Liver (tissue), 9 donors: ENCODE results near the gene ZDHHC9. TPM values are rescaled to one million over a fixed set of nuclear protein-coding genes. Genes with fewer than 3 reads are reported as not detected.

Experiments
- DNase-seq: peaks from one replicate; pipeline ENCODE4 v3.0.0-alpha.2; 2017; ENCODE audit warnings: low spot score
- H3K27ac ChIP-seq, 2 donors: one replicate each; pipeline ENCODE4 v1.7.0; 2013; ENCODE audit warnings: inconsistent platforms in 2 of 2, low read length in 2 of 2, control low read depth in 1 of 2, low read depth in 1 of 2, mild to moderate bottlenecking in 1 of 2
- H3K27me3 ChIP-seq, 4 donors: one replicate each; pipeline versions ENCODE4 v1.6.1 to v1.7.0; 2013; ENCODE audit warnings: low read length in 3 of 4, inconsistent platforms in 1 of 4, mild to moderate bottlenecking in 1 of 4, moderate library complexity in 1 of 4; ENCODE audit not compliant: control insufficient read depth in 4 of 4, insufficient read depth in 4 of 4
- H3K36me3 ChIP-seq, 4 donors: one replicate each; pipeline versions ENCODE4 v1.6.1 to v1.7.0; 2013; ENCODE audit warnings: low read length in 3 of 4, mild to moderate bottlenecking in 3 of 4, low read depth in 1 of 4, moderate library complexity in 1 of 4; ENCODE audit not compliant: control insufficient read depth in 4 of 4, insufficient read depth in 3 of 4
- H3K4me1 ChIP-seq, 4 donors: one replicate each; pipeline versions ENCODE4 v1.6.1 to v1.7.0; 2013; ENCODE audit warnings: low read length in 3 of 4, mild to moderate bottlenecking in 3 of 4, moderate library complexity in 1 of 4; ENCODE audit not compliant: control insufficient read depth in 4 of 4, insufficient read depth in 4 of 4
- H3K4me3 ChIP-seq, 3 donors: one replicate each; pipeline versions ENCODE4 v1.6.1 to v1.7.0; 2013; ENCODE audit warnings: low read length in 3 of 3, control low read depth in 1 of 3, low read depth in 1 of 3, mild to moderate bottlenecking in 1 of 3
- H3K9ac ChIP-seq, 2 donors: one replicate each; pipeline ENCODE4 v1.7.0; 2013; ENCODE audit warnings: low read length in 2 of 2, mild to moderate bottlenecking in 2 of 2, moderate library complexity in 2 of 2, control low read depth in 1 of 2, low read depth in 1 of 2
- H3K9me3 ChIP-seq, 4 donors: one replicate each; pipeline versions ENCODE4 v1.6.1 to v1.7.0; 2013; ENCODE audit warnings: low read length in 3 of 4; ENCODE audit not compliant: control insufficient read depth in 4 of 4
- EGR1 ChIP-seq, 2 donors: IDR thresholded peaks; 2 replicates each; pipeline ENCODE4 v1.6.1; 2016 to 2018; ENCODE audit warnings: antibody characterized with exemption in 2 of 2, low read depth in 2 of 2
- FOXA1 ChIP-seq: IDR thresholded peaks from 2 replicates; pipeline ENCODE4 v1.6.1; 2016; ENCODE audit warnings: antibody characterized with exemption
- FOXA2 ChIP-seq: IDR thresholded peaks from 2 replicates; pipeline ENCODE4 v1.6.1; 2016; ENCODE audit warnings: antibody characterized with exemption
- GABPA ChIP-seq, 2 donors: IDR thresholded peaks in 1 of 2; conservative IDR thresholded peaks in 1 of 2; 2 replicates each; pipeline ENCODE4 v1.6.1; 2016; ENCODE audit warnings: antibody characterized with exemption in 2 of 2, mild to moderate bottlenecking in 1 of 2, moderate library complexity in 1 of 2
- HNF4A ChIP-seq, 2 donors: conservative IDR thresholded peaks; 2 replicates each; pipeline ENCODE4 v1.6.1; 2016; ENCODE audit warnings: antibody characterized with exemption in 2 of 2, mild to moderate bottlenecking in 2 of 2
- HNF4G ChIP-seq: IDR thresholded peaks from 2 replicates; pipeline ENCODE4 v1.6.1; 2016; ENCODE audit warnings: antibody characterized with exemption
- JUND ChIP-seq, 2 donors: IDR thresholded peaks; 2 replicates each; pipeline ENCODE4 v1.6.1; 2016; ENCODE audit warnings: antibody characterized with exemption in 2 of 2
- NR2F2 ChIP-seq: IDR thresholded peaks from 2 replicates; pipeline ENCODE4 v1.6.1; 2016; ENCODE audit warnings: antibody characterized with exemption
- RAD21 ChIP-seq, 2 donors: IDR thresholded peaks; 2 replicates each; pipeline ENCODE4 v1.6.1; 2016; ENCODE audit warnings: antibody characterized with exemption in 2 of 2, mild to moderate bottlenecking in 2 of 2
- RXRA ChIP-seq, 2 donors: IDR thresholded peaks; 2 replicates each; pipeline ENCODE4 v1.6.1; 2017 to 2018; ENCODE audit warnings: antibody characterized with exemption in 2 of 2, mild to moderate bottlenecking in 1 of 2
- SP1 ChIP-seq: IDR thresholded peaks from 2 replicates; pipeline ENCODE4 v1.6.1; 2018; ENCODE audit warnings: antibody characterized with exemption, mild to moderate bottlenecking
- TAF1 ChIP-seq: conservative IDR thresholded peaks from 2 replicates; pipeline ENCODE4 v1.6.1; 2016; ENCODE audit warnings: antibody characterized with exemption, mild to moderate bottlenecking
- YY1 ChIP-seq: IDR thresholded peaks from 2 replicates; pipeline ENCODE4 v1.6.1; 2016; ENCODE audit warnings: antibody characterized with exemption, mild to moderate bottlenecking
- WGBS: extraction: QIAGEN DNeasy Blood & Tissue Kit; methylation state at CpG from one replicate; pipeline ENCODE4 v1.1.7; 2013; 5-methylcytosine and 5-hydroxymethylcytosine counted together
- polyA plus RNA-seq, 2 donors: library from polyadenylated mRNA; stranded (reverse) in 1 of 2; unstranded in 1 of 2; fragments of 200-250 nt in 1 of 2; fragments of >200 nt in 1 of 2; fragmentation: Nextera tagmentation in 1 of 2; extraction: Ambion mirVana in 1 of 2; gene quantifications; one replicate each; pipeline versions ENCODE4 v1.2.1 to v1.2.3, GENCODE V29; 2013 to 2015
- total RNA-seq, 2 donors: library from RNA; depleted of rRNA; stranded (reverse); fragments of >200 nt; gene quantifications; one replicate each; pipeline ENCODE4 v1.2.3, GENCODE V29; 2014
- TF ChIP-seq, protein P1 (sequence below): fragments of 150-350 bp; IDR thresholded peaks from 2 replicates; pipeline ENCODE4 v1.5.1; 2017; ENCODE audit warnings: improper control_type of control experiment, low read depth, low read length; ENCODE audit not compliant: missing input control
- TF ChIP-seq, protein P2 (sequence below): IDR thresholded peaks from 2 replicates; pipeline ENCODE4 v1.6.1; 2016; ENCODE audit warnings: antibody characterized with exemption, mild to moderate bottlenecking
- TF ChIP-seq, protein P3 (sequence below): IDR thresholded peaks from 2 replicates; pipeline ENCODE4 v1.6.1; 2016; ENCODE audit warnings: antibody characterized with exemption
- TF ChIP-seq, protein P4 (sequence below): IDR thresholded peaks from 2 replicates; pipeline ENCODE4 v1.6.1; 2016; ENCODE audit warnings: antibody characterized with exemption
- TF ChIP-seq, protein P5 (sequence below): IDR thresholded peaks from 2 replicates; pipeline ENCODE4 v1.6.1; 2016; ENCODE audit warnings: antibody characterized with exemption
- donor health status: healthy.
- donor health status: healthy.
- donor health status: healthy.
- donor health status: healthy.
- donor health status: healthy.

Gene ZDHHC9
- total and polyA plus RNA-seq, 4 donors = 10.2 to 26.8 (median 24.3) TPM

DNA sequence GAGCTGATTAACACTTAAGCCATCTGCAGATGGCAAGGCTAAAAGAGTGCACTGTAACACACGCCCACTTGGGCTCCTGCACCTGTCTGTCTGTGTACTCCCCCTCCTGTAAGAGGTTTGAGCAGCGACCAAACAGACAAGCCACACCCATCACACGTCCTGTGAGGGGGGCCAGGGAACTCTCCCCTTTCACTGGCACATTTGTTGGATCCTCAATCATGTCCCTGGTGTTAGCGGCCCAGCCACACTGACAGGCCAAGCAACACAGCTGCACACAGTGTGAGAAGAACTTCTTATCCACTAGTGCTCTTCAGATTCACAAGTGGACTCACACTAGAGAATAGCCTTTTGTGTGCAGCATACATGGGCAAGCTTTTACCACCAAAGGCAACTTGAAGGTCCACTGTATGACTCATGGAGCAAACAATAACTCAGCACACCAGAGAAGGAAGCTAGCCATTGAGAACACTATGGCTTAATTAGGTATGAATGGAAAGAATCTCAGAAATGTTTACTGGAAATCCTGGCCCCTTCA is 33.2 kb upstream of the ZDHHC9 start (continued):
- TF ChIP-seq, protein P1, sequence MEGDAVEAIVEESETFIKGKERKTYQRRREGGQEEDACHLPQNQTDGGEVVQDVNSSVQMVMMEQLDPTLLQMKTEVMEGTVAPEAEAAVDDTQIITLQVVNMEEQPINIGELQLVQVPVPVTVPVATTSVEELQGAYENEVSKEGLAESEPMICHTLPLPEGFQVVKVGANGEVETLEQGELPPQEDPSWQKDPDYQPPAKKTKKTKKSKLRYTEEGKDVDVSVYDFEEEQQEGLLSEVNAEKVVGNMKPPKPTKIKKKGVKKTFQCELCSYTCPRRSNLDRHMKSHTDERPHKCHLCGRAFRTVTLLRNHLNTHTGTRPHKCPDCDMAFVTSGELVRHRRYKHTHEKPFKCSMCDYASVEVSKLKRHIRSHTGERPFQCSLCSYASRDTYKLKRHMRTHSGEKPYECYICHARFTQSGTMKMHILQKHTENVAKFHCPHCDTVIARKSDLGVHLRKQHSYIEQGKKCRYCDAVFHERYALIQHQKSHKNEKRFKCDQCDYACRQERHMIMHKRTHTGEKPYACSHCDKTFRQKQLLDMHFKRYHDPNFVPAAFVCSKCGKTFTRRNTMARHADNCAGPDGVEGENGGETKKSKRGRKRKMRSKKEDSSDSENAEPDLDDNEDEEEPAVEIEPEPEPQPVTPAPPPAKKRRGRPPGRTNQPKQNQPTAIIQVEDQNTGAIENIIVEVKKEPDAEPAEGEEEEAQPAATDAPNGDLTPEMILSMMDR = no peak
- TF ChIP-seq HNF4G = no peak
- TF ChIP-seq TAF1 = no peak
- no peak for TF ChIP-seq HNF4A (conservative IDR thresholded peaks at IDR 0.05)
- TF ChIP-seq RXRA (IDR thresholded peaks at IDR 0.05) = no peak
- TF ChIP-seq YY1 = no peak
- TF ChIP-seq NR2F2 = no peak

DNA sequence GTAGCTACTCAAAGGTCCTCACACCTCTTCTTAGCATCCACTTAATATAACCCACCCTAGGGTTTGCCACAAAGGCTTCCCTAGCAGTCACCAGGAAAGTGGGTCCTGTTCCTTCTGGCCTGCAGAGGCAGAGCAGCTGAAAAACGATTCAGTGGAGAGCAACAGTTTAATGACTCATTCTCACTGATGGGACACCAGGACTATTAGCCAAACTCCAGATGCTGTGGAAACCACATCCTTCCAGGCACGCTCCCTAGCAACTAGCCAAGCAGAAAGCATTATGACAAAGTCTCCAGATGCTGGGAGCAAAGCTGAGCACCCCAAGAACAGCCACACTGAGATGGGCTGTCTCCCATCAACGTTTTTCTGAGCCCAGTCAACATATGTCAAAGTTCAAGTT is 32.0 kb upstream of the ZDHHC9 start:
- H3K9ac ChIP-seq = no peak overlapping the region
- WGBS = 46% methylated on average over 3 of the region's 3 CpGs
- no peaks in the 10 kb centered on the region for H3K9me3 ChIP-seq
- H3K4me1 ChIP-seq = no peaks in the 10 kb centered on the region
- H3K36me3 ChIP-seq = no peaks in the 10 kb centered on the region
- no peak overlapping the region for H3K27ac ChIP-seq
- DNase-seq = no peak
- TF ChIP-seq TAF1 (no peak), NR2F2 (no peak), FOXA1 (no peak), GABPA (IDR thresholded peaks at IDR 0.05 in 1 of 2, conservative IDR thresholded peaks at IDR 0.05 in 1 of 2) (no peak), HNF4A (conservative IDR thresholded peaks at IDR 0.05) (no peak), SP1 (no peak), RXRA (IDR thresholded peaks at IDR 0.05) (no peak), YY1 (no peak), HNF4G (no peak), RAD21 (IDR thresholded peaks at IDR 0.05) (no peak), JUND (IDR thresholded peaks at IDR 0.05) (no peak), FOXA2 (no peak), EGR1 (IDR thresholded peaks at IDR 0.05; ENCODE audit: low read depth in 2 of 2) (no peak)
- TF ChIP-seq, protein P2, sequence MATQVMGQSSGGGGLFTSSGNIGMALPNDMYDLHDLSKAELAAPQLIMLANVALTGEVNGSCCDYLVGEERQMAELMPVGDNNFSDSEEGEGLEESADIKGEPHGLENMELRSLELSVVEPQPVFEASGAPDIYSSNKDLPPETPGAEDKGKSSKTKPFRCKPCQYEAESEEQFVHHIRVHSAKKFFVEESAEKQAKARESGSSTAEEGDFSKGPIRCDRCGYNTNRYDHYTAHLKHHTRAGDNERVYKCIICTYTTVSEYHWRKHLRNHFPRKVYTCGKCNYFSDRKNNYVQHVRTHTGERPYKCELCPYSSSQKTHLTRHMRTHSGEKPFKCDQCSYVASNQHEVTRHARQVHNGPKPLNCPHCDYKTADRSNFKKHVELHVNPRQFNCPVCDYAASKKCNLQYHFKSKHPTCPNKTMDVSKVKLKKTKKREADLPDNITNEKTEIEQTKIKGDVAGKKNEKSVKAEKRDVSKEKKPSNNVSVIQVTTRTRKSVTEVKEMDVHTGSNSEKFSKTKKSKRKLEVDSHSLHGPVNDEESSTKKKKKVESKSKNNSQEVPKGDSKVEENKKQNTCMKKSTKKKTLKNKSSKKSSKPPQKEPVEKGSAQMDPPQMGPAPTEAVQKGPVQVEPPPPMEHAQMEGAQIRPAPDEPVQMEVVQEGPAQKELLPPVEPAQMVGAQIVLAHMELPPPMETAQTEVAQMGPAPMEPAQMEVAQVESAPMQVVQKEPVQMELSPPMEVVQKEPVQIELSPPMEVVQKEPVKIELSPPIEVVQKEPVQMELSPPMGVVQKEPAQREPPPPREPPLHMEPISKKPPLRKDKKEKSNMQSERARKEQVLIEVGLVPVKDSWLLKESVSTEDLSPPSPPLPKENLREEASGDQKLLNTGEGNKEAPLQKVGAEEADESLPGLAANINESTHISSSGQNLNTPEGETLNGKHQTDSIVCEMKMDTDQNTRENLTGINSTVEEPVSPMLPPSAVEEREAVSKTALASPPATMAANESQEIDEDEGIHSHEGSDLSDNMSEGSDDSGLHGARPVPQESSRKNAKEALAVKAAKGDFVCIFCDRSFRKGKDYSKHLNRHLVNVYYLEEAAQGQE = no peak
- TF ChIP-seq, protein P3, sequence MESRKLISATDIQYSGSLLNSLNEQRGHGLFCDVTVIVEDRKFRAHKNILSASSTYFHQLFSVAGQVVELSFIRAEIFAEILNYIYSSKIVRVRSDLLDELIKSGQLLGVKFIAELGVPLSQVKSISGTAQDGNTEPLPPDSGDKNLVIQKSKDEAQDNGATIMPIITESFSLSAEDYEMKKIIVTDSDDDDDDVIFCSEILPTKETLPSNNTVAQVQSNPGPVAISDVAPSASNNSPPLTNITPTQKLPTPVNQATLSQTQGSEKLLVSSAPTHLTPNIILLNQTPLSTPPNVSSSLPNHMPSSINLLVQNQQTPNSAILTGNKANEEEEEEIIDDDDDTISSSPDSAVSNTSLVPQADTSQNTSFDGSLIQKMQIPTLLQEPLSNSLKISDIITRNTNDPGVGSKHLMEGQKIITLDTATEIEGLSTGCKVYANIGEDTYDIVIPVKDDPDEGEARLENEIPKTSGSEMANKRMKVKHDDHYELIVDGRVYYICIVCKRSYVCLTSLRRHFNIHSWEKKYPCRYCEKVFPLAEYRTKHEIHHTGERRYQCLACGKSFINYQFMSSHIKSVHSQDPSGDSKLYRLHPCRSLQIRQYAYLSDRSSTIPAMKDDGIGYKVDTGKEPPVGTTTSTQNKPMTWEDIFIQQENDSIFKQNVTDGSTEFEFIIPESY = no peak
- TF ChIP-seq, protein P1 = no peak
- TF ChIP-seq, protein P4, sequence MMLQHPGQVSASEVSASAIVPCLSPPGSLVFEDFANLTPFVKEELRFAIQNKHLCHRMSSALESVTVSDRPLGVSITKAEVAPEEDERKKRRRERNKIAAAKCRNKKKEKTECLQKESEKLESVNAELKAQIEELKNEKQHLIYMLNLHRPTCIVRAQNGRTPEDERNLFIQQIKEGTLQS = no peak
- TF ChIP-seq, protein P5, sequence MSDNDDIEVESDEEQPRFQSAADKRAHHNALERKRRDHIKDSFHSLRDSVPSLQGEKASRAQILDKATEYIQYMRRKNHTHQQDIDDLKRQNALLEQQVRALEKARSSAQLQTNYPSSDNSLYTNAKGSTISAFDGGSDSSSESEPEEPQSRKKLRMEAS = no peak
- H3K4me3 ChIP-seq = no peak overlapping the region
- peaks cover 0 to 3% (median 0%) of the 10 kb centered on the region in 4 donors for H3K27me3 ChIP-seq
